Thyroid gland (tissue), 4 donors: ENCODE results near the gene TMEM221. TPM values are rescaled to one million over a fixed set of nuclear protein-coding genes. Genes with fewer than 3 reads are reported as not detected.

Source experiments
- DNase-seq, 2 donors: peaks; one replicate each; pipeline ENCODE4 v3.0.0-alpha.2; 2019
- H3K27ac ChIP-seq, 3 donors: fragments of 200-600 bp; sonication (generic); 1 replicate in 2 of 3; 2 replicates in 1 of 3; pipeline ENCODE4 v1.5.1; 2016 to 2019; ENCODE audit warnings: mild to moderate bottlenecking in 1 of 3, moderate library complexity in 1 of 3
- H3K27me3 ChIP-seq: fragments of 200-600 bp; sonication (generic); one replicate; pipeline ENCODE4 v1.5.1; 2019
- H3K36me3 ChIP-seq, 2 donors: fragments of 200-600 bp; sonication (generic); one replicate each; pipeline ENCODE4 v1.5.1; 2016 to 2019
- H3K4me1 ChIP-seq, 2 donors: fragments of 200-600 bp; sonication (generic); one replicate each; pipeline ENCODE4 v1.5.1; 2017 to 2019
- H3K4me3 ChIP-seq, 3 donors: fragments of 200-600 bp; sonication (generic); replicated peaks in 1 of 3; 1 replicate in 2 of 3; 2 replicates in 1 of 3; pipeline ENCODE4 v1.5.1; 2016; ENCODE audit warnings: mild to moderate bottlenecking in 1 of 3
- H3K9me3 ChIP-seq: fragments of 200-600 bp; sonication (generic); one replicate; pipeline ENCODE4 v1.5.1; 2017
- CTCF ChIP-seq, 6 experiments: fragments of 200-600 bp in 3 of 6; fragments of 450-650 bp in 3 of 6; sonication (generic) in 3 of 6; IDR thresholded peaks; one replicate each; pipeline ENCODE4 v1.5.1; 2016 to 2019; ENCODE audit warnings: antibody characterized with exemption in 6 of 6, mild to moderate bottlenecking in 2 of 6, inconsistent platforms in 1 of 6, moderate library complexity in 1 of 6
- POLR2A ChIP-seq, 2 donors: fragments of 450-650 bp; IDR thresholded peaks; one replicate each; pipeline ENCODE4 v1.6.1; 2017; ENCODE audit warnings: antibody characterized with exemption in 2 of 2, mild to moderate bottlenecking in 2 of 2, moderate library complexity in 1 of 2
- WGBS, 2 donors: methylation state at CpG; one replicate each; pipeline ENCODE4 v1.1.5; 2017; 5-methylcytosine and 5-hydroxymethylcytosine counted together
- intact Hi-C: fragments of 100-400 bp; cut with DNase I; formaldehyde crosslinking; loops from one replicate; pipeline ENCODE4 v1.15.1; 2023
- total RNA-seq, 4 donors: library from RNA; depleted of rRNA; stranded (reverse); fragments of >200 nt; gene quantifications; one replicate each; pipeline ENCODE4 v1.2.3, GENCODE V29; 2016

Gene TMEM221
- total RNA-seq, 4 donors from 2014 or later = 0.56 TPM; not detected in 3

DNA sequence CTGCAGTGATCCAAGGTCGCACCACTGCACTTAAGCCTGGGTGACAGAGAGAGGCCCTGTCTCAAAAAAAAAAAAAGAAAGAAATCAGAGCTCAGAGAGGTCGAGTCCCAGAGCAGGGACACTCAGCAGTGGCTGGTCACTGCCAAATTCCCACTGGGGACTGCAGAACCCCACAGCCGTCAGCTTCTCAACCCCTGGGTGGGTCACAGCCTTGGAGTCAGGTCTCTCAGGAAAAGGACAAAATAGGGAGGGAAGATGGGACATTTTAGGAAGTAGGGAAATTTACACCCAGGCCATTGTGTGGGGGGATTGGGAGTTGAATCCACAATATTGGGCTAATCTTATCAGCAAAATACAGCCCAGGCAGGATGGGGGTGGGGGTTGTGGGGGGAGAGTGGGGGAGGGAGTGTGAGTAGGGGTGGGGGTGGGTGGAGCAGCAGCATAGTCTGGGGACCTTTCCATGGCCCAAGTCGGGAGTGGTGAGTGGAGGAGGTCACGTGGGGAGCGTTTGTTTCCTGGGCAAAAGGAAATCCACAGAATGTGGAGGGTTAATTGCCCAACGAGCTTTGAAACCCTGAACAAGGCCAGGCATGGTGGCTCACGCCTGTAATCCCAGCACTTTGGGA lies 49.5 kb downstream of the TMEM221 start:
- no peak overlapping the region for H3K27ac ChIP-seq
- no peaks in the 10 kb centered on the region for H3K9me3 ChIP-seq
- H3K4me3 ChIP-seq = no peak overlapping the region
- no peaks in the 10 kb centered on the region for H3K36me3 ChIP-seq
- intact Hi-C loops = loop anchor here (10.0 kb wide), 1 partner anchor 66 kb away; the partner anchor contains the start of gene NXNL1
- TF ChIP-seq CTCF (IDR thresholded peaks at IDR 0.05) = no peak
- no peak for TF ChIP-seq POLR2A (IDR thresholded peaks at IDR 0.05)
- no peak for DNase-seq
- 74% methylated on average over 8 of the region's 8 CpGs for WGBS, 2 donors
- no peaks in the 10 kb centered on the region for H3K27me3 ChIP-seq
- H3K4me1 ChIP-seq = no peaks in the 10 kb centered on the region

DNA sequence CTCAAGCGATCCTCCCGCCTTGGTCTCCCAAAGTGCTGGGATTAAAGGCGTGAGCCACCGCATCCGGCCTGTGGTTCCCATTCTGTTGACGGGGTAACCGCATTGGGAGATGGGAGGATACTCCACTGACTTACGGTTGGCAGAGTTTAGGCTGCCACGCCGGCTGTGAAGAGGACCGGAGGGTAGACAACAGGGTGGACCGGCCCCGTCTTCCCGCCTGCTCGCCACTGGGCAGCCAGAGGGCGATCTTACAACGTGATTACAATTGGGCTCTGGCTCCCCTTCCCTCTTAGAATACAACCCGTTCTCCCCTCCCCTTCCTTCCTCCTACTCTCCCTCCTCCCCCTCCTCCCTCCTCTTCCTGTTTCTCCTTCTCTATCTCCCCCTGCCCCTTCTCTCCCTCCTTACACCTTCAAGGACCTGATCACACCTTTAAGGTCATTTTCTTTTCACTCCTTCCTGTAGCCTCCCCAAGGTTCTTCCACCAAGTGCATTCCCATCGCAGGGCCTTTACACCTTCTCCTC lies 53.5 kb downstream of the TMEM221 start:
- Histone ChIP-seq H3K36me3 (no peaks in the 10 kb centered on the region), H3K4me1 (peaks cover 0 to 12% of the 10 kb centered on the region in 2 donors), H3K27me3 (peaks cover 3% of the 10 kb centered on the region), H3K9me3 (no peaks in the 10 kb centered on the region), H3K27ac (no peak overlapping the region), H3K4me3 (no peak overlapping the region)
- peak; percentile 27 to 34 for DNase-seq
- TF ChIP-seq POLR2A (IDR thresholded peaks at IDR 0.05) (no peak), CTCF (IDR thresholded peaks at IDR 0.05) (peak in 5 of 6 experiments; percentile 12 to 55 (median 24))
- 19 to 22% methylated on average over 18 of the region's 19 CpGs for WGBS, 2 donors
- intact Hi-C loops = loop anchor here (10.0 kb wide), 1 partner anchor 70 kb away; the partner anchor contains the start of gene NXNL1

- peaks cover 3% of the 10 kb centered on the region for H3K27me3 ChIP-seq
- peaks cover 0 to 12% of the 10 kb centered on the region in 2 donors for H3K4me1 ChIP-seq
- WGBS, 2 donors = 21 to 40% methylated on average over 2 to 21 of the region's 41 CpGs
- H3K4me3 ChIP-seq = no peak within 1 kb of the TSS
- H3K27ac ChIP-seq = no peak within 1 kb of the TSS
- no peak for DNase-seq
- TF ChIP-seq CTCF (IDR thresholded peaks at IDR 0.05) (no peak), POLR2A (IDR thresholded peaks at IDR 0.05) (no peak)
- intact Hi-C loops = loop anchor here (10.0 kb wide), 1 partner anchor 71 kb away; the partner anchor contains the start of gene NXNL1
- H3K9me3 ChIP-seq = no peaks in the 10 kb centered on the region
- no peaks in the 10 kb centered on the region for H3K36me3 ChIP-seq
These were observed 54.6 kb downstream of the TMEM221 start, which contains the start of gene CCDC194 for GRCh38 chr19:17393914-17394313. CCDC194 (minus strand) TSS chr19:17394196; CDS start chr19:17394158, 38 bp downstream.

- Histone ChIP-seq H3K4me1 (peaks cover 0 to 12% of the 10 kb centered on the region in 2 donors), H3K27me3 (peaks cover 3% of the 10 kb centered on the region), H3K4me3 (no peak overlapping the region), H3K9me3 (no peaks in the 10 kb centered on the region), H3K27ac (no peak overlapping the region), H3K36me3 (no peaks in the 10 kb centered on the region)
- no peak for DNase-seq
- no peak for TF ChIP-seq POLR2A (IDR thresholded peaks at IDR 0.05)
- no peak for TF ChIP-seq CTCF (IDR thresholded peaks at IDR 0.05)
- intact Hi-C loops = loop anchor here (10.0 kb wide), 1 partner anchor 72 kb away; the partner anchor contains the start of gene NXNL1
- 46 to 56% methylated on average over 2 of the region's 2 CpGs for WGBS, 2 donors
These were observed 55.5 kb downstream of the TMEM221 start for GRCh38 chr19:17393002-17393401.
